GM18873 (cell line): ENCODE data around the gene TMEM52B.
"Not testable (repeated sequence)": the region's sequence is repeated elsewhere in the genome, so short reads cannot be mapped to it uniquely, and the experiment has no call there.

ENCODE experiments used
- ATAC-seq: cut with Tn5 transposase; IDR thresholded peaks from one replicate; pipeline ENCODE4 v1.9.1; 2021; ENCODE audit warnings: mild to moderate bottlenecking, moderate library complexity, moderate number of reproducible peaks; ENCODE audit not compliant: unreplicated experiment, low FRiP score

The TMEM52B gene

GRCh38 chr12:10170216-10170615 is 8.6 kb upstream of the TMEM52B start:
- ATAC-seq: no peak

GRCh38 chr12:10171973-10172728 is 6.7 kb upstream of the TMEM52B start, which contains the start of gene OLR1:
OLR1 (minus strand) TSS chr12:10172132; CDS start chr12:10172077, 55 bp downstream.
- ATAC-seq: no peak

GRCh38 chr12:10174986-10175614 is 3.7 kb upstream of the TMEM52B start:
- ATAC-seq: no peak

- ATAC-seq: no peak
These were observed 2.8 kb upstream of the TMEM52B start for GRCh38 chr12:10175846-10176636.

GRCh38 chr12:10179776-10180181 is 947 bp downstream of the TMEM52B start:
- ATAC-seq: no peak

- no peak for ATAC-seq
These were observed 3.7 kb downstream of the TMEM52B start for GRCh38 chr12:10182354-10183049.

GRCh38 chr12:10184261-10184843 is 5.5 kb downstream of the TMEM52B start:
- ATAC-seq: no peak

- ATAC-seq: no peak
These were observed 7.5 kb downstream of the TMEM52B start for GRCh38 chr12:10186299-10186698.

- ATAC-seq: not testable (repeated sequence)
These were observed 8.1 kb downstream of the TMEM52B start for GRCh38 chr12:10186958-10187357.

GRCh38 chr12:10189653-10190052 is 10.8 kb downstream of the TMEM52B start:
- ATAC-seq: no peak

GRCh38 chr12:10190558-10191388 is 11.9 kb downstream of the TMEM52B start:
- ATAC-seq: no peak

GRCh38 chr12:10191865-10192264 is 13.0 kb downstream of the TMEM52B start:
- ATAC-seq: no peak

GRCh38 chr12:10194160-10194670 is 15.4 kb downstream of the TMEM52B start:
- no peak for ATAC-seq

- no peak for ATAC-seq
These were observed 17.4 kb downstream of the TMEM52B start for GRCh38 chr12:10196210-10196609.

GRCh38 chr12:10197879-10198278 is 19.0 kb downstream of the TMEM52B start:
- ATAC-seq: no peak

GRCh38 chr12:10204495-10204894 is 25.7 kb downstream of the TMEM52B start:
- not testable (repeated sequence) for ATAC-seq

- no peak for ATAC-seq
These were observed 26.5 kb downstream of the TMEM52B start for GRCh38 chr12:10205220-10205807.

- no peak for ATAC-seq
These were observed 28.3 kb downstream of the TMEM52B start for GRCh38 chr12:10207136-10207535.

GRCh38 chr12:10210225-10210624 is 31.4 kb downstream of the TMEM52B start:
- no peak for ATAC-seq
